WTC11 (cell line): ENCODE data around the gene BAIAP3. TPM values are rescaled to one million over a fixed set of nuclear protein-coding genes. Genes with fewer than 3 reads are reported as not detected.
A peak's percentile ranks its signal among the peaks of the same experiment; 100 is the strongest.

Source experiments
- ATAC-seq: fragments of 200-7000 bp; cut with Tn5 transposase; 2 replicates; pipeline ENCODE4 v1.10.0; 2021; ENCODE audit warnings: mild to moderate bottlenecking, moderate library complexity
- CTCF ChIA-PET: fragments of 300-600 bp; sonication (Branson Sonifier 250); formaldehyde crosslinking; loops from one replicate; lab custom pipeline; 2021; ENCODE audit warnings: antibody characterized with exemption; lab: Charles Lee
- POLR2A ChIA-PET: fragments of 350-600 bp; sonication (Branson Sonifier 250); formaldehyde crosslinking; loops from one replicate; lab custom pipeline; 2021; ENCODE audit warnings: antibody characterized with exemption; lab: Charles Lee
- DNase-seq: peaks from one replicate; pipeline ENCODE4 v3.0.0; 2021; ENCODE audit warnings: low spot score
- H3K27ac Mint-ChIP-seq: 2 replicates; pipeline ENCODE4 v1.8.0; 2021; ENCODE audit warnings: mixed read lengths
- H3K27me3 Mint-ChIP-seq: 2 replicates; pipeline ENCODE4 v1.8.0; 2021; ENCODE audit warnings: low read depth, mild to moderate bottlenecking, moderate library complexity, mixed read lengths
- H3K36me3 Mint-ChIP-seq: 2 replicates; pipeline ENCODE4 v1.8.0; 2021; ENCODE audit warnings: mixed read lengths
- H3K4me1 Mint-ChIP-seq: 2 replicates; pipeline ENCODE4 v1.8.0; 2022; ENCODE audit warnings: mixed read lengths
- H3K4me3 Mint-ChIP-seq: 2 replicates; pipeline ENCODE4 v1.8.0; 2021; ENCODE audit warnings: mild to moderate bottlenecking, moderate library complexity, mixed read lengths
- H3K9me3 Mint-ChIP-seq: 2 replicates; pipeline ENCODE4 v1.8.0; 2021; ENCODE audit warnings: mixed read lengths
- ATF3 ChIP-seq: sonication (generic); formaldehyde crosslinking; conservative IDR thresholded peaks from 2 replicates; pipeline ENCODE4 v1.8.1; 2022; ENCODE audit warnings: mild to moderate bottlenecking, missing genetic modification reagents
- CREB1 ChIP-seq: sonication (generic); formaldehyde crosslinking; IDR thresholded peaks from 2 replicates; pipeline ENCODE4 v1.8.0; 2023; ENCODE audit warnings: mild to moderate bottlenecking, missing genetic modification reagents
- CREM ChIP-seq: sonication (generic); formaldehyde crosslinking; IDR thresholded peaks from 2 replicates; pipeline ENCODE4 v1.8.1; 2022; ENCODE audit warnings: mild to moderate bottlenecking, missing genetic modification reagents, moderate library complexity
- FOXK1 ChIP-seq: sonication (generic); formaldehyde crosslinking; IDR thresholded peaks from 2 replicates; pipeline ENCODE4 v1.8.0; 2022; ENCODE audit warnings: mild to moderate bottlenecking, moderate library complexity, missing genetic modification reagents
- GABPB1 ChIP-seq: sonication (generic); formaldehyde crosslinking; IDR thresholded peaks from 2 replicates; pipeline ENCODE4 v1.8.1; 2023; ENCODE audit warnings: mild to moderate bottlenecking, missing genetic modification reagents
- HMGA2 ChIP-seq: fragments of 250-450 bp; sonication (Bioruptor Pico); IDR thresholded peaks from 2 replicates; pipeline ENCODE4 v1.4.0; 2021; ENCODE audit warnings: mild to moderate bottlenecking, moderate library complexity
- NFATC4 ChIP-seq: fragments of 250-450 bp; sonication (Bioruptor Pico); IDR thresholded peaks from 2 replicates; pipeline ENCODE4 v1.9.0; 2021; ENCODE audit warnings: mild to moderate bottlenecking
- NFE2L1 ChIP-seq: sonication (generic); formaldehyde crosslinking; IDR thresholded peaks from 2 replicates; pipeline ENCODE4 v1.8.1; 2023; ENCODE audit warnings: missing genetic modification reagents
- NR3C1 ChIP-seq: sonication (generic); formaldehyde crosslinking; conservative IDR thresholded peaks from 2 replicates; pipeline ENCODE4 v1.8.1; 2023; ENCODE audit warnings: low read depth, mild to moderate bottlenecking, missing genetic modification reagents
- USF2 ChIP-seq: sonication (generic); formaldehyde crosslinking; IDR thresholded peaks from 2 replicates; pipeline ENCODE4 v1.8.1; 2023; ENCODE audit warnings: mild to moderate bottlenecking, missing genetic modification reagents, moderate library complexity
- ZBTB21 ChIP-seq: sonication (generic); formaldehyde crosslinking; IDR thresholded peaks from 2 replicates; pipeline ENCODE4 v1.8.1; 2023; ENCODE audit warnings: mild to moderate bottlenecking, missing genetic modification reagents, borderline replicate concordance
- ZNF138 ChIP-seq: sonication (generic); formaldehyde crosslinking; conservative IDR thresholded peaks from 2 replicates; pipeline ENCODE4 v1.8.1; 2022; ENCODE audit warnings: mild to moderate bottlenecking, moderate library complexity, missing genetic modification reagents
- ZNF512 ChIP-seq: sonication (generic); formaldehyde crosslinking; IDR thresholded peaks from 2 replicates; pipeline ENCODE4 v1.8.1; 2022; ENCODE audit warnings: missing genetic modification reagents, borderline replicate concordance
- ZNF532 ChIP-seq: fragments of 250-450 bp; sonication (Bioruptor Pico); IDR thresholded peaks from 2 replicates; pipeline ENCODE4 v1.9.0; 2021; ENCODE audit warnings: mild to moderate bottlenecking, borderline replicate concordance
- total RNA-seq: library from RNA; stranded (reverse); gene quantifications from 3 replicates; pipeline ENCODE4 v1.2.3, GENCODE V29; 2021
- TF ChIP-seq, protein P1 (sequence below): sonication (generic); formaldehyde crosslinking; IDR thresholded peaks from 2 replicates; pipeline ENCODE4 v1.8.1; 2023; ENCODE audit warnings: mild to moderate bottlenecking, missing genetic modification reagents
- TF ChIP-seq, protein P2 (sequence below): sonication (generic); formaldehyde crosslinking; IDR thresholded peaks from 2 replicates; pipeline ENCODE4 v1.8.1; 2023; ENCODE audit warnings: mild to moderate bottlenecking, missing genetic modification reagents, borderline replicate concordance
- TF ChIP-seq, protein P3 (sequence below): fragments of 250-450 bp; sonication (Bioruptor Pico); IDR thresholded peaks from 2 replicates; pipeline ENCODE4 v1.9.0; 2021; ENCODE audit warnings: mild to moderate bottlenecking

The BAIAP3 gene
- total RNA-seq, 1 experiment from 2014 or later, result 18.8 TPM

GRCh38 chr16:1389762-1390161, 56.3 kb downstream of the BAIAP3 start (continued):
- TF ChIP-seq, protein P1, sequence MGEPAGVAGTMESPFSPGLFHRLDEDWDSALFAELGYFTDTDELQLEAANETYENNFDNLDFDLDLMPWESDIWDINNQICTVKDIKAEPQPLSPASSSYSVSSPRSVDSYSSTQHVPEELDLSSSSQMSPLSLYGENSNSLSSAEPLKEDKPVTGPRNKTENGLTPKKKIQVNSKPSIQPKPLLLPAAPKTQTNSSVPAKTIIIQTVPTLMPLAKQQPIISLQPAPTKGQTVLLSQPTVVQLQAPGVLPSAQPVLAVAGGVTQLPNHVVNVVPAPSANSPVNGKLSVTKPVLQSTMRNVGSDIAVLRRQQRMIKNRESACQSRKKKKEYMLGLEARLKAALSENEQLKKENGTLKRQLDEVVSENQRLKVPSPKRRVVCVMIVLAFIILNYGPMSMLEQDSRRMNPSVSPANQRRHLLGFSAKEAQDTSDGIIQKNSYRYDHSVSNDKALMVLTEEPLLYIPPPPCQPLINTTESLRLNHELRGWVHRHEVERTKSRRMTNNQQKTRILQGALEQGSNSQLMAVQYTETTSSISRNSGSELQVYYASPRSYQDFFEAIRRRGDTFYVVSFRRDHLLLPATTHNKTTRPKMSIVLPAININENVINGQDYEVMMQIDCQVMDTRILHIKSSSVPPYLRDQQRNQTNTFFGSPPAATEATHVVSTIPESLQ (CRISPR knock-in tag), result no peak
- TF ChIP-seq, all 79 proteins: peak for 0

- H3K36me3 Mint-ChIP-seq, result no peaks in the 10 kb centered on the region; the same call in 1 of the 2 replicates
- H3K4me3 Mint-ChIP-seq, result no peak overlapping the region
- ATAC-seq (no peak), DNase-seq (no peak)
- H3K9me3 Mint-ChIP-seq, result no peaks in the 10 kb centered on the region
- no peaks in the 10 kb centered on the region for H3K4me1 Mint-ChIP-seq
- ChIA-PET CTCF (no interaction called here), POLR2A (no interaction called here)
- TF ChIP-seq ZNF138, result no peak
- TF ChIP-seq ATF3, result no peak
- no peak for TF ChIP-seq HMGA2 (CRISPR knock-in tag)
- TF ChIP-seq, protein P2, sequence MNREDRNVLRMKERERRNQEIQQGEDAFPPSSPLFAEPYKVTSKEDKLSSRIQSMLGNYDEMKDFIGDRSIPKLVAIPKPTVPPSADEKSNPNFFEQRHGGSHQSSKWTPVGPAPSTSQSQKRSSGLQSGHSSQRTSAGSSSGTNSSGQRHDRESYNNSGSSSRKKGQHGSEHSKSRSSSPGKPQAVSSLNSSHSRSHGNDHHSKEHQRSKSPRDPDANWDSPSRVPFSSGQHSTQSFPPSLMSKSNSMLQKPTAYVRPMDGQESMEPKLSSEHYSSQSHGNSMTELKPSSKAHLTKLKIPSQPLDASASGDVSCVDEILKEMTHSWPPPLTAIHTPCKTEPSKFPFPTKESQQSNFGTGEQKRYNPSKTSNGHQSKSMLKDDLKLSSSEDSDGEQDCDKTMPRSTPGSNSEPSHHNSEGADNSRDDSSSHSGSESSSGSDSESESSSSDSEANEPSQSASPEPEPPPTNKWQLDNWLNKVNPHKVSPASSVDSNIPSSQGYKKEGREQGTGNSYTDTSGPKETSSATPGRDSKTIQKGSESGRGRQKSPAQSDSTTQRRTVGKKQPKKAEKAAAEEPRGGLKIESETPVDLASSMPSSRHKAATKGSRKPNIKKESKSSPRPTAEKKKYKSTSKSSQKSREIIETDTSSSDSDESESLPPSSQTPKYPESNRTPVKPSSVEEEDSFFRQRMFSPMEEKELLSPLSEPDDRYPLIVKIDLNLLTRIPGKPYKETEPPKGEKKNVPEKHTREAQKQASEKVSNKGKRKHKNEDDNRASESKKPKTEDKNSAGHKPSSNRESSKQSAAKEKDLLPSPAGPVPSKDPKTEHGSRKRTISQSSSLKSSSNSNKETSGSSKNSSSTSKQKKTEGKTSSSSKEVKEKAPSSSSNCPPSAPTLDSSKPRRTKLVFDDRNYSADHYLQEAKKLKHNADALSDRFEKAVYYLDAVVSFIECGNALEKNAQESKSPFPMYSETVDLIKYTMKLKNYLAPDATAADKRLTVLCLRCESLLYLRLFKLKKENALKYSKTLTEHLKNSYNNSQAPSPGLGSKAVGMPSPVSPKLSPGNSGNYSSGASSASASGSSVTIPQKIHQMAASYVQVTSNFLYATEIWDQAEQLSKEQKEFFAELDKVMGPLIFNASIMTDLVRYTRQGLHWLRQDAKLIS (CRISPR knock-in tag), result no peak
- TF ChIP-seq, protein P3, sequence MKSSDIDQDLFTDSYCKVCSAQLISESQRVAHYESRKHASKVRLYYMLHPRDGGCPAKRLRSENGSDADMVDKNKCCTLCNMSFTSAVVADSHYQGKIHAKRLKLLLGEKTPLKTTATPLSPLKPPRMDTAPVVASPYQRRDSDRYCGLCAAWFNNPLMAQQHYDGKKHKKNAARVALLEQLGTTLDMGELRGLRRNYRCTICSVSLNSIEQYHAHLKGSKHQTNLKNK (CRISPR knock-in tag), result no peak
- no peak for TF ChIP-seq NFATC4 (CRISPR knock-in tag)
- TF ChIP-seq NFE2L1, result no peak
- TF ChIP-seq NR3C1 (CRISPR knock-in tag), result no peak
- TF ChIP-seq CREB1 (CRISPR knock-in tag), result no peak
- no peak for TF ChIP-seq GABPB1
- TF ChIP-seq USF2 (CRISPR knock-in tag), result no peak
- TF ChIP-seq, protein P1 (CRISPR knock-in tag), result no peak
- TF ChIP-seq CREM (CRISPR knock-in tag), result no peak
- H3K27ac Mint-ChIP-seq, result peak overlapping the region; percentile 48; the same call in 1 of the 2 replicates
- H3K27me3 Mint-ChIP-seq, result no peaks in the 10 kb centered on the region
Observed at GRCh38 chr16:1390239-1390779, 56.9 kb downstream of the BAIAP3 start.

DNA sequence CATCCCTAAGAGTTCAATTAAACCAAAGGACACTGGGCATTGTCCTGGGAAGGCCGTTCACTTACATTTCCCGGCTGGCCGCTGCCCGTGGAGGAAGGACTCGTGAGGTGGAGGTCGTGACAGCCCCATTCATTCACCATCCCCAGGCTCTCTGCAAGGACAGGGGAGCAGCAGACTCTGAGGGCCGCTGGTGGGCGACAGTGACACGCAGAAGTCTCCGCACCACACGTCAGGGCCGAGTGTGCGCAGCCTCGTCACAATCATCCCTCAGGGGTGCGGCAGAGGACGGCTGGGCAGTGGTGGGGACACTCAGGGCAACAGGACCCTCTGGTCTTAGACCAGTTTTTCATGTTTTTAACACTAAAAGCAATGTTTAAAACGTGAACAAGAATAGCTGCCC, 59.4 kb downstream of the BAIAP3 start:
- ChIA-PET CTCF (no interaction called here), POLR2A (no interaction called here)
- no peak overlapping the region for H3K4me3 Mint-ChIP-seq
- no peaks in the 10 kb centered on the region for H3K4me1 Mint-ChIP-seq
- DNase-seq (no peak), ATAC-seq (no peak)
- no peak overlapping the region for H3K27ac Mint-ChIP-seq
- no peaks in the 10 kb centered on the region; the same call in 1 of the 2 replicates for H3K36me3 Mint-ChIP-seq
- H3K27me3 Mint-ChIP-seq, result no peaks in the 10 kb centered on the region
- no peaks in the 10 kb centered on the region for H3K9me3 Mint-ChIP-seq
- TF ChIP-seq FOXK1 (CRISPR knock-in tag) (no peak), ZBTB21 (CRISPR knock-in tag) (no peak), ZNF532 (no peak), ZNF512 (CRISPR knock-in tag) (no peak)
